Keratinocyte (primary cell): Measurements from ENCODE around the gene CARD9. TPM values are rescaled to one million over a fixed set of nuclear protein-coding genes. Genes with fewer than 3 reads are reported as not detected.

Experiments
- DNase-seq: peaks from one replicate; pipeline ENCODE4 v3.0.0-alpha.2; 2011; ENCODE audit warnings: low read depth, missing footprints, low spot score
- FAIRE-seq: peaks from 2 replicates; lab custom pipeline; 2011; peaks lifted over from hg19 to GRCh38; lab: Jason Lieb, UNC
- H2AFZ ChIP-seq: 2 replicates; pipeline ENCODE4 v1.6.0; 2012; ENCODE audit warnings: low read length, control low read depth, inconsistent platforms; ENCODE audit not compliant: control insufficient read depth
- H3K27ac ChIP-seq: 2 replicates; pipeline ENCODE4 v1.5.1; 2011; ENCODE audit warnings: low read length; ENCODE audit not compliant: control insufficient read depth, insufficient read depth
- H3K27me3 ChIP-seq: 3 replicates; pipeline ENCODE4 v1.6.0; 2011; ENCODE audit warnings: low read length; ENCODE audit not compliant: control insufficient read depth, insufficient read depth; ENCODE audit errors: extremely low read depth
- H3K36me3 ChIP-seq, 2 experiments: 2 replicates in 1 of 2; 3 replicates in 1 of 2; pipeline ENCODE4 v1.5.1; 2011; ENCODE audit warnings: low read length in 2 of 2, mild to moderate bottlenecking in 1 of 2; ENCODE audit not compliant: control insufficient read depth in 2 of 2, insufficient read depth in 2 of 2; ENCODE audit errors: extremely low read depth in 1 of 2
- H3K4me1 ChIP-seq: 3 replicates; pipeline ENCODE4 v1.5.1; 2011; ENCODE audit warnings: low read length; ENCODE audit not compliant: control insufficient read depth, insufficient read depth; ENCODE audit errors: extremely low read depth
- H3K4me2 ChIP-seq: 3 replicates; pipeline ENCODE4 v1.6.0; 2011; ENCODE audit warnings: low read depth, low read length; ENCODE audit not compliant: control insufficient read depth, insufficient read depth; ENCODE audit errors: extremely low read depth
- H3K4me3 ChIP-seq, 3 experiments: fragments of 200-600 bp in 1 of 3; sonication (generic) in 1 of 3; 2 replicates in 2 of 3; 3 replicates in 1 of 3; pipeline ENCODE4 v1.5.1; 2011 to 2016; ENCODE audit warnings: low read length in 3 of 3, mild to moderate bottlenecking in 3 of 3, control low read depth in 2 of 3, inconsistent platforms in 1 of 3, low read depth in 1 of 3, mixed read lengths in 1 of 3, mixed run types in 1 of 3, moderate library complexity in 1 of 3; ENCODE audit not compliant: control insufficient read depth in 2 of 3, insufficient read depth in 2 of 3; ENCODE audit errors: extremely low read depth in 1 of 3
- H3K79me2 ChIP-seq: 2 replicates; pipeline ENCODE4 v1.6.0; 2012; ENCODE audit warnings: low read length; ENCODE audit not compliant: control insufficient read depth, insufficient read depth
- H3K9ac ChIP-seq: 3 replicates; pipeline ENCODE4 v1.6.0; 2011; ENCODE audit warnings: low read length; ENCODE audit not compliant: control insufficient read depth, insufficient read depth; ENCODE audit errors: extremely low read depth
- H3K9me1 ChIP-seq: 3 replicates; pipeline ENCODE4 v1.6.0; 2011; ENCODE audit warnings: low read length; ENCODE audit not compliant: control insufficient read depth, insufficient read depth; ENCODE audit errors: extremely low read depth
- H3K9me3 ChIP-seq: 2 replicates; pipeline ENCODE4 v1.5.1; 2012; ENCODE audit warnings: low read depth, low read length; ENCODE audit not compliant: control insufficient read depth
- H4K20me1 ChIP-seq: 3 replicates; pipeline ENCODE4 v1.6.0; 2011; ENCODE audit warnings: low read length; ENCODE audit not compliant: control insufficient read depth, insufficient read depth; ENCODE audit errors: extremely low read depth
- EZH2 ChIP-seq: IDR thresholded peaks from one replicate; pipeline ENCODE4 v1.6.1; 2012; ENCODE audit warnings: inconsistent platforms, mild to moderate bottlenecking, low read length, moderate library complexity
- dilution Hi-C: fragments of 300-500 bp; cut with MboI; formaldehyde crosslinking; loops from one replicate; pipeline ENCODE4 v1.7.0; 2020; ENCODE audit warnings: low sequenced_read_pairs; ENCODE audit not compliant: extremely low pct_ligation_motif_present
- polyA plus RNA-seq, 5 experiments: library from polyadenylated mRNA; depleted of rRNA in 3 of 5; stranded (reverse) in 3 of 5; stranded (forward) in 1 of 5; unstranded in 1 of 5; fragments of >200 nt; gene quantifications; 1 replicate in 1 of 5; 2 replicates in 3 of 5; 3 replicates in 1 of 5; pipeline versions ENCODE4 v1.2.1 to v1.2.3, GENCODE V29; 2011 to 2012; ENCODE audit warnings: missing spikeins in 2 of 5, low read depth in 1 of 5, low replicate concordance in 1 of 5
- TF ChIP-seq, protein P1 (sequence below), 3 experiments: IDR thresholded peaks in 1 of 3; conservative IDR thresholded peaks in 1 of 3; optimal IDR thresholded peaks in 1 of 3; 2 replicates in 2 of 3; 3 replicates in 1 of 3; pipeline versions ENCODE3 to v1.5.1; 2011; ENCODE audit warnings: low read length in 3 of 3, mild to moderate bottlenecking in 3 of 3, moderate library complexity in 2 of 3, control low read depth in 1 of 3, inconsistent platforms in 1 of 3; ENCODE audit not compliant: insufficient read depth in 2 of 3; ENCODE audit errors: extremely low read depth in 1 of 3

CARD9 gene
- polyA plus RNA-seq, 1 donor (not counting 4 experiments of a cell fraction or from before 2014, with no cell fraction given), result 0.07 TPM

DNA sequence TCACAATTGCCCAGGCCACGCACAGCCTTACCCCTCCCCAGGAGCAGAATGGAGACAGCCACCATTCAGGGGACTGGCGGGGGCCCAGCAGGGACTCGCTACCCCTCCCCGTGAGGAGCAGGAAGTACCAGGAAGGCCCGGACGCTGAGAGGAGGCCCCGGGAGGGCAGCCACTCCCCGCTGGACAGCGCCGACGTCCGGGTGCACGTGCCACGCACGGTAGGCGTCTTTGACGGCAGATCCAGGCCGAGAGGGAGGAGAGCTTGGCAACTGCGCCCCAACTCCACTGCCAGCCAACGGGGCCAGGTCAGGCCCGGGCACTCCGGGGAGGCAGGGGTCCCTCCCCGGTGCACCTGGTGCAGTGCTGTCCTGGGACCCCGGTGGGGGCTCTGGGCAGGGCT lies 23.9 kb downstream of the CARD9 start:
- no peak overlapping the region for H3K27ac ChIP-seq
- H3K9me3 ChIP-seq, result no peaks in the 10 kb centered on the region
- H3K9me1 ChIP-seq, result no peaks in the 10 kb centered on the region
- H3K36me3 ChIP-seq, result no peaks in the 10 kb centered on the region
- H2AFZ ChIP-seq, result no peak overlapping the region
- H3K9ac ChIP-seq, result no peak overlapping the region
- H4K20me1 ChIP-seq, result no peaks in the 10 kb centered on the region
- H3K4me1 ChIP-seq, result peaks cover 20% of the 10 kb centered on the region
- H3K4me2 ChIP-seq, result no peak overlapping the region
- H3K4me3 ChIP-seq, result no peak overlapping the region
- DNase-seq, result no peak
- H3K79me2 ChIP-seq, result no peaks in the 10 kb centered on the region
- TF ChIP-seq, protein P1, sequence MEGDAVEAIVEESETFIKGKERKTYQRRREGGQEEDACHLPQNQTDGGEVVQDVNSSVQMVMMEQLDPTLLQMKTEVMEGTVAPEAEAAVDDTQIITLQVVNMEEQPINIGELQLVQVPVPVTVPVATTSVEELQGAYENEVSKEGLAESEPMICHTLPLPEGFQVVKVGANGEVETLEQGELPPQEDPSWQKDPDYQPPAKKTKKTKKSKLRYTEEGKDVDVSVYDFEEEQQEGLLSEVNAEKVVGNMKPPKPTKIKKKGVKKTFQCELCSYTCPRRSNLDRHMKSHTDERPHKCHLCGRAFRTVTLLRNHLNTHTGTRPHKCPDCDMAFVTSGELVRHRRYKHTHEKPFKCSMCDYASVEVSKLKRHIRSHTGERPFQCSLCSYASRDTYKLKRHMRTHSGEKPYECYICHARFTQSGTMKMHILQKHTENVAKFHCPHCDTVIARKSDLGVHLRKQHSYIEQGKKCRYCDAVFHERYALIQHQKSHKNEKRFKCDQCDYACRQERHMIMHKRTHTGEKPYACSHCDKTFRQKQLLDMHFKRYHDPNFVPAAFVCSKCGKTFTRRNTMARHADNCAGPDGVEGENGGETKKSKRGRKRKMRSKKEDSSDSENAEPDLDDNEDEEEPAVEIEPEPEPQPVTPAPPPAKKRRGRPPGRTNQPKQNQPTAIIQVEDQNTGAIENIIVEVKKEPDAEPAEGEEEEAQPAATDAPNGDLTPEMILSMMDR (optimal IDR thresholded peaks at IDR 0.05 in 1 of 3, IDR thresholded peaks at IDR 0.05 in 1 of 3, conservative IDR thresholded peaks at IDR 0.05 in 1 of 3; ENCODE audit: extremely low read depth in 1 of 3, insufficient read depth in 2 of 3, low read length in 3 of 3), result no peak
- no peak for TF ChIP-seq EZH2
- dilution Hi-C loops, result no loop called here
- no peak for FAIRE-seq
- H3K27me3 ChIP-seq, result no peaks in the 10 kb centered on the region

DNA sequence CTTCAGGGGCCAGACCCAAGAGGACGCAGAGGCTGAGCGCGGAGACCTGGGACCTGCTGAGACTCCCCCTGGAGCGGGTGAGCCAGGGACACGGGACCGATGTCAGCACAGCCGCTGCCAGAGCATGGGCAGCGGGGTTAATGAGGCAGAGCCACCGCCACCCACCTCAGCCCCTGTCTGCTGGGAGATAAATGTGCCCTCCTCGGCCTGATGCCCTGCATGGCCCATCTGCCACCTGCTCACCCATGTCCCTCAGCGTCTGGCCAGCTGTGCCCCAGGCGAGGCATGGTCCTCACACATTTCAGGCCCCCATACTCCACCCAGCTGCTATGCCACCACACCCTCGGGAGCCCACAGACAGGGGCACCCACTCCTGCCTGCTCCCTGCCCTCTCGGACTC lies 24.8 kb downstream of the CARD9 start:
- Histone ChIP-seq H3K9me3 (no peaks in the 10 kb centered on the region), H2AFZ (no peak overlapping the region), H3K27ac (no peak overlapping the region), H3K4me1 (peaks cover 20% of the 10 kb centered on the region), H3K36me3 (no peaks in the 10 kb centered on the region), H3K79me2 (no peaks in the 10 kb centered on the region), H3K9me1 (no peaks in the 10 kb centered on the region), H4K20me1 (no peaks in the 10 kb centered on the region), H3K4me2 (no peak overlapping the region), H3K9ac (no peak overlapping the region), H3K27me3 (no peaks in the 10 kb centered on the region), H3K4me3 (no peak overlapping the region)
- FAIRE-seq (no peak), DNase-seq (no peak)
- TF ChIP-seq, protein P1 (optimal IDR thresholded peaks at IDR 0.05 in 1 of 3, IDR thresholded peaks at IDR 0.05 in 1 of 3, conservative IDR thresholded peaks at IDR 0.05 in 1 of 3; ENCODE audit: extremely low read depth in 1 of 3, insufficient read depth in 2 of 3, low read length in 3 of 3), result no peak
- no peak for TF ChIP-seq EZH2
- dilution Hi-C loops, result no loop called here
